DND-41 (cell line): ENCODE results near the gene ANKRD65.

Experiments
- EZH2 ChIP-seq: IDR thresholded peaks from 3 replicates; pipeline ENCODE4 v1.6.1; 2012; ENCODE audit warnings: borderline replicate concordance, low read depth, mild to moderate bottlenecking, moderate library complexity, low read length, inconsistent platforms; ENCODE audit not compliant: severe bottlenecking
- TF ChIP-seq, protein P1 (sequence below): IDR thresholded peaks from 2 replicates; pipeline ENCODE4 v1.5.1; 2012; ENCODE audit warnings: borderline replicate concordance, low read length, moderate library complexity, mild to moderate bottlenecking; ENCODE audit not compliant: poor library complexity, severe bottlenecking; ENCODE audit errors: extremely low read depth

- TF ChIP-seq, protein P1, sequence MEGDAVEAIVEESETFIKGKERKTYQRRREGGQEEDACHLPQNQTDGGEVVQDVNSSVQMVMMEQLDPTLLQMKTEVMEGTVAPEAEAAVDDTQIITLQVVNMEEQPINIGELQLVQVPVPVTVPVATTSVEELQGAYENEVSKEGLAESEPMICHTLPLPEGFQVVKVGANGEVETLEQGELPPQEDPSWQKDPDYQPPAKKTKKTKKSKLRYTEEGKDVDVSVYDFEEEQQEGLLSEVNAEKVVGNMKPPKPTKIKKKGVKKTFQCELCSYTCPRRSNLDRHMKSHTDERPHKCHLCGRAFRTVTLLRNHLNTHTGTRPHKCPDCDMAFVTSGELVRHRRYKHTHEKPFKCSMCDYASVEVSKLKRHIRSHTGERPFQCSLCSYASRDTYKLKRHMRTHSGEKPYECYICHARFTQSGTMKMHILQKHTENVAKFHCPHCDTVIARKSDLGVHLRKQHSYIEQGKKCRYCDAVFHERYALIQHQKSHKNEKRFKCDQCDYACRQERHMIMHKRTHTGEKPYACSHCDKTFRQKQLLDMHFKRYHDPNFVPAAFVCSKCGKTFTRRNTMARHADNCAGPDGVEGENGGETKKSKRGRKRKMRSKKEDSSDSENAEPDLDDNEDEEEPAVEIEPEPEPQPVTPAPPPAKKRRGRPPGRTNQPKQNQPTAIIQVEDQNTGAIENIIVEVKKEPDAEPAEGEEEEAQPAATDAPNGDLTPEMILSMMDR, result no peak
- TF ChIP-seq EZH2, result no peak
These were observed 2.1 kb upstream of the ANKRD65 start for GRCh38 chr1:1423245-1423597.
